A549 (cell line): ENCODE results near the gene PPP1CC.

Experiments
- BHLHE40 ChIP-seq: IDR thresholded peaks from 2 replicates; pipeline ENCODE4 v1.6.1; 2012; ENCODE audit warnings: low read depth, low read length, inconsistent platforms
- CEBPB ChIP-seq, 2 experiments: fragments of >200 bp in 1 of 2; sonication (Bioruptor Twin) in 1 of 2; formaldehyde crosslinking in 1 of 2; IDR thresholded peaks; 2 replicates each; pipeline ENCODE4 v1.6.1; 2012 to 2016
- EP300 ChIP-seq, 2 experiments: fragments of >200 bp; sonication (Bioruptor Twin); formaldehyde crosslinking; IDR thresholded peaks; 2 replicates in 1 of 2; 3 replicates in 1 of 2; pipeline ENCODE4 v1.6.1; 2016 to 2017
- KDM1A ChIP-seq: fragments of 200-600 bp; sonication (generic); IDR thresholded peaks from 2 replicates; pipeline ENCODE4 v1.6.1; 2016; ENCODE audit warnings: low read depth, mild to moderate bottlenecking
- MAX ChIP-seq: IDR thresholded peaks from 2 replicates; pipeline ENCODE4 v1.6.1; 2012
- RFX5 ChIP-seq: fragments of 450-650 bp; IDR thresholded peaks from 2 replicates; pipeline ENCODE4 v1.7.1; 2014; ENCODE audit warnings: antibody characterized with exemption, mild to moderate bottlenecking, moderate library complexity
- TF ChIP-seq, protein P1 (sequence below): fragments of >200 bp; sonication (Bioruptor Twin); formaldehyde crosslinking; IDR thresholded peaks from 3 replicates; pipeline ENCODE4 v1.5.1; 2016
- TF ChIP-seq, protein P2 (sequence below): IDR thresholded peaks from 2 replicates; pipeline ENCODE4 v1.6.1; 2012
- TF ChIP-seq, protein P3 (sequence below): fragments of 450-650 bp; IDR thresholded peaks from 2 replicates; pipeline ENCODE4 v1.6.1; 2014; ENCODE audit warnings: antibody characterized with exemption
- TF ChIP-seq, protein P4 (sequence below): fragments of 200-600 bp; sonication (generic); IDR thresholded peaks from 2 replicates; pipeline ENCODE4 v1.6.1; 2016; ENCODE audit warnings: antibody characterized with exemption, mild to moderate bottlenecking, moderate library complexity

GRCh38 chr12:110763583-110763982 is 20.9 kb upstream of the PPP1CC start:
- no peak for TF ChIP-seq MAX
- TF ChIP-seq EP300 (IDR thresholded peaks at IDR 0.05) = no peak
- TF ChIP-seq, protein P1, sequence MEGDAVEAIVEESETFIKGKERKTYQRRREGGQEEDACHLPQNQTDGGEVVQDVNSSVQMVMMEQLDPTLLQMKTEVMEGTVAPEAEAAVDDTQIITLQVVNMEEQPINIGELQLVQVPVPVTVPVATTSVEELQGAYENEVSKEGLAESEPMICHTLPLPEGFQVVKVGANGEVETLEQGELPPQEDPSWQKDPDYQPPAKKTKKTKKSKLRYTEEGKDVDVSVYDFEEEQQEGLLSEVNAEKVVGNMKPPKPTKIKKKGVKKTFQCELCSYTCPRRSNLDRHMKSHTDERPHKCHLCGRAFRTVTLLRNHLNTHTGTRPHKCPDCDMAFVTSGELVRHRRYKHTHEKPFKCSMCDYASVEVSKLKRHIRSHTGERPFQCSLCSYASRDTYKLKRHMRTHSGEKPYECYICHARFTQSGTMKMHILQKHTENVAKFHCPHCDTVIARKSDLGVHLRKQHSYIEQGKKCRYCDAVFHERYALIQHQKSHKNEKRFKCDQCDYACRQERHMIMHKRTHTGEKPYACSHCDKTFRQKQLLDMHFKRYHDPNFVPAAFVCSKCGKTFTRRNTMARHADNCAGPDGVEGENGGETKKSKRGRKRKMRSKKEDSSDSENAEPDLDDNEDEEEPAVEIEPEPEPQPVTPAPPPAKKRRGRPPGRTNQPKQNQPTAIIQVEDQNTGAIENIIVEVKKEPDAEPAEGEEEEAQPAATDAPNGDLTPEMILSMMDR = no peak
- TF ChIP-seq, protein P2, sequence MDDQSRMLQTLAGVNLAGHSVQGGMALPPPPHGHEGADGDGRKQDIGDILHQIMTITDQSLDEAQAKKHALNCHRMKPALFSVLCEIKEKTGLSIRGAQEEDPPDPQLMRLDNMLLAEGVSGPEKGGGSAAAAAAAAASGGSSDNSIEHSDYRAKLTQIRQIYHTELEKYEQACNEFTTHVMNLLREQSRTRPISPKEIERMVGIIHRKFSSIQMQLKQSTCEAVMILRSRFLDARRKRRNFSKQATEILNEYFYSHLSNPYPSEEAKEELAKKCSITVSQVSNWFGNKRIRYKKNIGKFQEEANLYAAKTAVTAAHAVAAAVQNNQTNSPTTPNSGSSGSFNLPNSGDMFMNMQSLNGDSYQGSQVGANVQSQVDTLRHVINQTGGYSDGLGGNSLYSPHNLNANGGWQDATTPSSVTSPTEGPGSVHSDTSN = no peak
- no peak for TF ChIP-seq BHLHE40
- TF ChIP-seq, protein P3, sequence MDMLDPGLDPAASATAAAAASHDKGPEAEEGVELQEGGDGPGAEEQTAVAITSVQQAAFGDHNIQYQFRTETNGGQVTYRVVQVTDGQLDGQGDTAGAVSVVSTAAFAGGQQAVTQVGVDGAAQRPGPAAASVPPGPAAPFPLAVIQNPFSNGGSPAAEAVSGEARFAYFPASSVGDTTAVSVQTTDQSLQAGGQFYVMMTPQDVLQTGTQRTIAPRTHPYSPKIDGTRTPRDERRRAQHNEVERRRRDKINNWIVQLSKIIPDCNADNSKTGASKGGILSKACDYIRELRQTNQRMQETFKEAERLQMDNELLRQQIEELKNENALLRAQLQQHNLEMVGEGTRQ = no peak
- no peak for TF ChIP-seq RFX5
- no peak for TF ChIP-seq CEBPB (IDR thresholded peaks at IDR 0.05)
- TF ChIP-seq, protein P4, sequence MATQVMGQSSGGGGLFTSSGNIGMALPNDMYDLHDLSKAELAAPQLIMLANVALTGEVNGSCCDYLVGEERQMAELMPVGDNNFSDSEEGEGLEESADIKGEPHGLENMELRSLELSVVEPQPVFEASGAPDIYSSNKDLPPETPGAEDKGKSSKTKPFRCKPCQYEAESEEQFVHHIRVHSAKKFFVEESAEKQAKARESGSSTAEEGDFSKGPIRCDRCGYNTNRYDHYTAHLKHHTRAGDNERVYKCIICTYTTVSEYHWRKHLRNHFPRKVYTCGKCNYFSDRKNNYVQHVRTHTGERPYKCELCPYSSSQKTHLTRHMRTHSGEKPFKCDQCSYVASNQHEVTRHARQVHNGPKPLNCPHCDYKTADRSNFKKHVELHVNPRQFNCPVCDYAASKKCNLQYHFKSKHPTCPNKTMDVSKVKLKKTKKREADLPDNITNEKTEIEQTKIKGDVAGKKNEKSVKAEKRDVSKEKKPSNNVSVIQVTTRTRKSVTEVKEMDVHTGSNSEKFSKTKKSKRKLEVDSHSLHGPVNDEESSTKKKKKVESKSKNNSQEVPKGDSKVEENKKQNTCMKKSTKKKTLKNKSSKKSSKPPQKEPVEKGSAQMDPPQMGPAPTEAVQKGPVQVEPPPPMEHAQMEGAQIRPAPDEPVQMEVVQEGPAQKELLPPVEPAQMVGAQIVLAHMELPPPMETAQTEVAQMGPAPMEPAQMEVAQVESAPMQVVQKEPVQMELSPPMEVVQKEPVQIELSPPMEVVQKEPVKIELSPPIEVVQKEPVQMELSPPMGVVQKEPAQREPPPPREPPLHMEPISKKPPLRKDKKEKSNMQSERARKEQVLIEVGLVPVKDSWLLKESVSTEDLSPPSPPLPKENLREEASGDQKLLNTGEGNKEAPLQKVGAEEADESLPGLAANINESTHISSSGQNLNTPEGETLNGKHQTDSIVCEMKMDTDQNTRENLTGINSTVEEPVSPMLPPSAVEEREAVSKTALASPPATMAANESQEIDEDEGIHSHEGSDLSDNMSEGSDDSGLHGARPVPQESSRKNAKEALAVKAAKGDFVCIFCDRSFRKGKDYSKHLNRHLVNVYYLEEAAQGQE = no peak
- no peak for TF ChIP-seq KDM1A
